ENCODE results near the gene KRT17.
"Not testable (repeated sequence)": the region's sequence is repeated elsewhere in the genome, so short reads cannot be mapped to it uniquely, and the experiment has no call there.

The KRT17 gene

DNA sequence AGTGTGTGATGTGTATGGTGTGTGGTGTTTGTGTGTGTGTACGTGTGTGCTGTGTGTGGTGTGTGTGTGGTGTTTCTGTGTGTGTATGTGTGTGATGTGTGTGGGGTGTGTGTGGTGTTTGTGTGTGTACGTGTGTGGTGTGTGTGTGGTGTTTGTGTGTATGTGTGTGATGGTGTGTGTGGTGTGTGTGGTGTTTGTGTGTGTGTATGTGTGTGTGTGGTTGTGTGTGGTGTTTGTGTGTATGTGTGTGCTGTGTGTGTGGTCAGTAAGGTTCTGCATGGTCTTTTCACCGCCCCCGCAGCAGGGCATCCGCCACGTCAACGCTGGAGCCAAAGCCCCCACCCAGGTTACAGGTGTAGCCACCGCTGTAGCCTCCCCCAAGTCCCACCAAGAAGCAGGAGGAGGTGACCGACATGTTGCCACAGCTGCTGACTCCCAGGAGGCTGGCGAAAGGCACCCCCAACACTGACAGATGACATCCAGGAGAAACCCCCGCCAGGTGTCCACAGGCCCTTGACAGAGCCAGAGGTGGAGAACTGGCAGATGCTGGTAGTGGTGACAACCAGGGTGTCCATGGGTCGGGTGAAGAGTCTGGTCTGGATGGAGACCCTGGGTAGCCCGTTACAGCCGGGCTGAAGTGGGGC, 9.3 kb upstream of the KRT17 start:
- peak in 1 of 3 experiments; percentile 19 for DNase-seq

- DNase-seq: no peak
These were observed 8.2 kb upstream of the KRT17 start for GRCh38 chr17:41632482-41633105.

- DNase-seq: no peak
These were observed 7.5 kb upstream of the KRT17 start for GRCh38 chr17:41631898-41632285.

GRCh38 chr17:41631025-41631897, 6.9 kb upstream of the KRT17 start:
- no peak for DNase-seq

- DNase-seq: no peak
These were observed 5.7 kb upstream of the KRT17 start for GRCh38 chr17:41629826-41630670.

DNA sequence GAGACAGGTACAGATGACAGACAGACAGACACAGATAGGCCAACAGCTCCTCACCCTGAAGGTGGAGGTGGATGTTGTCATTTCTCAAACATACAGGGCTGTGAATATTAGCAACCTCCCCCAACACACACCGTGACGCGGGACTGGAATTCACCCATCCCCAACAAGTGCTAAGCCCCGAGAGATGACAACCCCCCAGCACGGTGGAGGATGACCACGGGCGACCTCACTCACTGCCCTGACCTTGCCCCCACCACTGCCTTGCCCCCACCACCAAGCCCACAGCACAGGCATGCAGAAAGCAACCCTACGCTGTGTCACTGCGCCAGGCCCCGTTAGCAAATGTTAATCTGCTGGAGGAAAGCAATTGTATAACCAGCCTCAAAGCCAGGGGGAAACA, 4.9 kb upstream of the KRT17 start:
- no peak for DNase-seq

DNA sequence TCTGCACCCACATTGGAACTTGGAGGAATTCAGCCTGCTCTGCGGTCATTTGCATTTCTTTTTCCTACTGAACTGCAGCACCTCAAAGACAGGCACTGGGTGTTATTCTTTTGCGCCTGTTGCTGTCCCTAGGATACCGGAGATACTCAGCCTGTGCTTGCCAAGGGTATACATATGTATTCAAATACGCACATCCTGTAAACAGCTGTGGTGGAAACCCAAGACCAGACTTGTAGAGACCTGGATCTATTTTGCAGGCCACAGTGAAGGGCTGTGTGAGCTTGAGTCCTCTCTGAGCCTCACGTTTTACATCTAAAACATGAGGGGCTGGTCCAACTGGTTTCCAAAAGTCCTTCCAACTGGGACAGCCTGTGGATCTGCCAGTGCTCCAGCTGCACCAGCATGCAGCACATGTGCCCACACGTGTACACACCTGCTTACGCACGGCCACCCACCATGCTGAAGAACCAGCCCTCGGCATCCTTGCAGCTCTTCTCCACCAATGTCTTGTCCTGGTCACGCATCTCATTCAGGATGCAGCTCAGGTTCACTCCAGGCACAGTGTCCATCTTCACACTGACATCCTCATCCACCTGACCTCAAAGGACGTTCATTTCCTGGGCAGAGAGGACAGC, 4.4 kb upstream of the KRT17 start:
- DNase-seq: not testable (repeated sequence)

GRCh38 chr17:41628073-41628370, 3.6 kb upstream of the KRT17 start:
- DNase-seq: not testable (repeated sequence)

DNA sequence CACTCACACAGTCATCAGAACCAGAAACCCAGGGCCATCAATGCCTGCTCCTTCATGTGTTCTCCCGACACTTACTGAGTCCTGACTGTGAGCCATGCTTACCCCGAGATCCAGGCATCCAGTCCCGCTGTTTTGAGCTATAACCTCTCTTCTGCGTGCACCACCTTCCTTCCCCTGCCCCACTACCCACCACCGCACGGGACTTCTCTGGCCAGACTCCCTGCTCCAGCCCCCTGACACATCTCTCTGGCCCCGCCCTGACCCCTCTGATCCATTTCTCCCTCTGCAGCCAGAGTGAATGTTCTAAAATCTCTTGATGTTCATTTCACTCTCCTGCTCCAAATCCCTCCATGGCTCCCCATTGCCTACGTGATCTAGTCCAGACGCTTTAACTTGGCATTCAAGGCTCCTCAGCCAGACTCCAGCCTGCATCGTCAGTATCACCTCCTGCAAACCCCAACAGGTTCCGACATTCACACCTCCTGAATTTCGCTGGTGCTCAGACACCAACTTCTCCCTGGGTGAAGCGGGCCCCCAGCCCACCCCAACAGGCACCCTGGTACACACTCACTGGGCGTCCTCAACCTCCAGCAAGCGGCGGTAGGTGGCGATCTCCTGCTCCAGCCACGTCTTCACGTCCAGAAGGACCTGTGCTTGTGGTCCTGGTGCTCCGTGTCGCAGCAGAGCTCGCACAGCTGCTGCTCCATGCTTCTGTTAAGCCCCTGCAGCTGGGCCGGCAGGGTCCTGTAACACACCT, 3.1 kb upstream of the KRT17 start:
- DNase-seq: no peak

DNA sequence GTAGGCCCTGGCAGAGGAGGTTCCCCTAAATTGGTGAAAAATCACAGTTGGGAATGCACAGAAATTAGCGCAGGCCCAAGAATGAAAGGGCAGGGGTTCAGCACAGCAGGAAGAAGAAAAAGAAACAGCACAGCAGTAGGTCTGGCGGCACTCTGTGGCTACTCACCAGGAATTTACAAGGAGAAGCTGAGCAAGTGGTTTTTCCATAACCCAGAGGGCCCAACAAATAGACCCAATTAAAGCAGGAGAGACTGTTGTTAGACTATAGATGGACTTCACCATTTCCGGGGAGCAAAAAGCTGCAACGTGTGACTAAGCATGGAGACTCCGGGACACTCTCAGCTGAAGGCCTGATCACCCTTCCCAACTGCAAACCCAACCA, 2.5 kb upstream of the KRT17 start:
- not testable (repeated sequence) for DNase-seq

GRCh38 chr17:41626028-41626913, 1.9 kb upstream of the KRT17 start:
- not testable (repeated sequence) for DNase-seq

DNA sequence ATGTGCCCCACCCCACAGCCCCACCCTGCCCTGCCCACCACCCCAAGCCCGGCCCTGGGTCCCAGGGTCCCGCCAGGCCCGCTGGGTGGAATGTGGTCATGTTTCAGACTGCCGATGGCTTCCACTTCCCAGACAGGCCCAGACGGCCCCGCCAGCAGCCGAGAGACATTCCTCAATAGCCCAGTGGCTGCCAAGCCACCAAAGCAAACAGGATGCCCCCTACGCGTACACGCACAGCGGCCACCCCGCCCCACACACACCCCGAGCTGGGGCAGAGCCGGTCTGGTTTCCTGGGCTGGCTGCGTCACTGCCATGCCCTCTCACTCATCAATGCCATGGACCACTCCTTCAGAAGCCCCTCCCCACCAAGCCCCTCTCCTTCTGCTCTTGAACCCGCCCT, 1.2 kb upstream of the KRT17 start:
- DNase-seq: no peak

- DNase-seq: not testable (repeated sequence)
These were observed 1.1 kb downstream of the KRT17 start for GRCh38 chr17:41623184-41623861.

GRCh38 chr17:41622340-41623183, 1.8 kb downstream of the KRT17 start:
- not testable (repeated sequence) for DNase-seq

- DNase-seq: no peak
These were observed 2.5 kb downstream of the KRT17 start for GRCh38 chr17:41621916-41622315.

GRCh38 chr17:41621435-41621817, 2.9 kb downstream of the KRT17 start:
- DNase-seq: not testable (repeated sequence)

- DNase-seq: no peak
These were observed 3.6 kb downstream of the KRT17 start for GRCh38 chr17:41620583-41621434.

GRCh38 chr17:41619927-41620582, 4.3 kb downstream of the KRT17 start:
- DNase-seq: not testable (repeated sequence)

Data from NCI-H1417 (cell line).